PC-3 (cell line): ENCODE data around the gene TUBG2.

Source experiments
- EZH2 ChIP-seq: fragments of 300-600 bp; sonication (generic); IDR thresholded peaks from one replicate; pipeline ENCODE4 v1.6.1; 2017; ENCODE audit warnings: antibody characterized with exemption, mild to moderate bottlenecking, low read length; ENCODE audit not compliant: unreplicated experiment
- TF ChIP-seq, protein P1 (sequence below): fragments of 300-600 bp; sonication (generic); conservative IDR thresholded peaks from 2 replicates; pipeline ENCODE4 v1.5.1; 2017; ENCODE audit warnings: antibody characterized with exemption, low read depth, mild to moderate bottlenecking, low read length

- TF ChIP-seq, protein P1, sequence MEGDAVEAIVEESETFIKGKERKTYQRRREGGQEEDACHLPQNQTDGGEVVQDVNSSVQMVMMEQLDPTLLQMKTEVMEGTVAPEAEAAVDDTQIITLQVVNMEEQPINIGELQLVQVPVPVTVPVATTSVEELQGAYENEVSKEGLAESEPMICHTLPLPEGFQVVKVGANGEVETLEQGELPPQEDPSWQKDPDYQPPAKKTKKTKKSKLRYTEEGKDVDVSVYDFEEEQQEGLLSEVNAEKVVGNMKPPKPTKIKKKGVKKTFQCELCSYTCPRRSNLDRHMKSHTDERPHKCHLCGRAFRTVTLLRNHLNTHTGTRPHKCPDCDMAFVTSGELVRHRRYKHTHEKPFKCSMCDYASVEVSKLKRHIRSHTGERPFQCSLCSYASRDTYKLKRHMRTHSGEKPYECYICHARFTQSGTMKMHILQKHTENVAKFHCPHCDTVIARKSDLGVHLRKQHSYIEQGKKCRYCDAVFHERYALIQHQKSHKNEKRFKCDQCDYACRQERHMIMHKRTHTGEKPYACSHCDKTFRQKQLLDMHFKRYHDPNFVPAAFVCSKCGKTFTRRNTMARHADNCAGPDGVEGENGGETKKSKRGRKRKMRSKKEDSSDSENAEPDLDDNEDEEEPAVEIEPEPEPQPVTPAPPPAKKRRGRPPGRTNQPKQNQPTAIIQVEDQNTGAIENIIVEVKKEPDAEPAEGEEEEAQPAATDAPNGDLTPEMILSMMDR: no peak
- TF ChIP-seq EZH2: no peak
Measured at GRCh38 chr17:42704490-42704836, 45.4 kb downstream of the TUBG2 start.
